Measurements from ENCODE around the gene OR8G1. TPM values are rescaled to one million over a fixed set of nuclear protein-coding genes. Genes with fewer than 3 reads are reported as not detected.

Gene OR8G1
- total and polyA plus RNA-seq, 9 of the 15 experiments (the other 6 are each of a cell fraction or from before 2014, with no cell fraction given), result 0.03 to 1.4 (median 0.51) TPM; not detected in 1

GRCh38 chr11:124199702-124200101 is 41.2 kb upstream of the OR8G1 start (continued):
- TF ChIP-seq JUND (IDR thresholded peaks at IDR 0.05; ENCODE audit: borderline replicate concordance, low read depth, low read length), result peak; percentile 51; the same call in 1 of the 2 replicates
- peak; percentile 59; the same call in 2 of the 3 replicates for TF ChIP-seq JUND (tag; IDR thresholded peaks at IDR 0.05; ENCODE audit: borderline replicate concordance, low read depth, low read length)
- no peak for TF ChIP-seq POLR2A (conservative IDR thresholded peaks at IDR 0.05)
- TF ChIP-seq ZNF263 (CRISPR knock-in tag; IDR thresholded peaks at IDR 0.05; ENCODE audit: borderline replicate concordance), result no peak
- no peak for TF ChIP-seq GTF2E2 (tag; IDR thresholded peaks at IDR 0.05)
- peak; percentile 83 for TF ChIP-seq JUN (IDR thresholded peaks at IDR 0.05; ENCODE audit: borderline replicate concordance, low read depth, low read length)
- no peak for TF ChIP-seq JUN (CRISPR knock-in tag; IDR thresholded peaks at IDR 0.05; ENCODE audit: borderline replicate concordance)

GRCh38 chr11:124200671-124201070 is 40.2 kb upstream of the OR8G1 start:
- BruUV-seq (replicated peaks), result no TSS peak
- Histone ChIP-seq H2AFZ (ENCODE audit: low read depth, low read length) (no peak overlapping the region), H3K79me2 (ENCODE audit: control insufficient read depth, insufficient read depth, low read length) (peaks cover 5% of the 10 kb centered on the region; the same call in 1 of the 3 replicates), H3K27me3 (ENCODE audit: control insufficient read depth in 2 of 2, insufficient read depth in 2 of 2, low read length in 2 of 2) (no peaks in the 10 kb centered on the region), H4K20me1 (replicated peaks; ENCODE audit: control insufficient read depth, insufficient read depth, low read length) (no peaks in the 10 kb centered on the region), H3K4me3 (no peak overlapping the region), H3K9ac (ENCODE audit: insufficient read depth in 1 of 2, low read depth in 2 of 2, low read length in 2 of 2) (no peak overlapping the region), H3K9me1 (ENCODE audit: control insufficient read depth, insufficient read depth, low read length) (no peaks in the 10 kb centered on the region), H3K4me2 (ENCODE audit: insufficient read depth, low read length) (no peak overlapping the region), H3K27ac (ENCODE audit: extremely low read depth, low read depth, low read length) (no peak overlapping the region), H3K9me3 (replicated peaks; ENCODE audit: control insufficient read depth, insufficient read depth, low read depth, low read length) (no peaks in the 10 kb centered on the region), H3K4me1 (replicated peaks in 1 of 2; ENCODE audit: control insufficient read depth in 2 of 2, insufficient read depth in 2 of 2, low read length in 2 of 2) (peaks cover 5 to 8% of the 10 kb centered on the region in 2 experiments; a peak in 3 of 5 replicates), H3K36me3 (ENCODE audit: control insufficient read depth, insufficient read depth, low read length) (peaks cover 6% of the 10 kb centered on the region; the same call in 1 of the 3 replicates)
- DNase-seq (ENCODE audit: extremely low read depth in 1 of 4, low spot score in 3 of 4), result no peak
- in situ Hi-C loops (cut with MboI), result no loop called here
- ChIA-PET POLR2A (interaction anchor here (1.3 kb wide), 1 partner anchor 11 kb away, joined by 4 read pairs; no protein-coding TSS in a partner anchor), CTCF (ENCODE audit: low intra/inter-chr PET ratio) (no interaction called here)
- intact Hi-C loops (cut with micrococcal nuclease), result no loop called here
- 98% methylated on average over 7 of the region's 16 CpGs for WGBS (ENCODE audit: insufficient coverage, low coverage, missing lambda C conversion rate)
- no peak for FAIRE-seq
- ATAC-seq, result no peak
- TF ChIP-seq ATF7 (IDR thresholded peaks at IDR 0.05) (no peak), PYGO2 (tag; IDR thresholded peaks at IDR 0.05) (no peak), POLR2H (tag; IDR thresholded peaks at IDR 0.05; ENCODE audit: low read depth) (no peak), HDAC2 (IDR thresholded peaks at IDR 0.05) (no peak), ARID2 (IDR thresholded peaks at IDR 0.05) (no peak), HNRNPLL (IDR thresholded peaks at IDR 0.05; ENCODE audit: low read depth, low read length, poor library complexity, severe bottlenecking) (no peak), DACH1 (IDR thresholded peaks at IDR 0.05; ENCODE audit: partially characterized antibody) (no peak), BCL6 (CRISPR knock-in tag; IDR thresholded peaks at IDR 0.05) (no peak), TRIM28 (IDR thresholded peaks at IDR 0.05) (no peak), NCOA1 (IDR thresholded peaks at IDR 0.05; ENCODE audit: low read depth) (no peak), POLR2G (IDR thresholded peaks at IDR 0.05; ENCODE audit: low read depth, low read length) (no peak), DLX4 (CRISPR knock-in tag; IDR thresholded peaks at IDR 0.05) (no peak), PKNOX1 (IDR thresholded peaks at IDR 0.05) (no peak), NELFE (IDR thresholded peaks at IDR 0.05; ENCODE audit: insufficient read depth, insufficient read length) (no peak)

Data from K562 (cell line).